Esophagus muscularis mucosa (tissue), 4 donors: Measurements from ENCODE around the gene SVOPL. TPM values are rescaled to one million over a fixed set of nuclear protein-coding genes. Genes with fewer than 3 reads are reported as not detected.

Source experiments
- DNase-seq: peaks from one replicate; pipeline ENCODE4 v3.0.0-alpha.2; 2017; ENCODE audit errors: extremely low spot score
- H3K27ac ChIP-seq, 4 donors: fragments of 200-600 bp; sonication (generic); replicated peaks in 1 of 4; 1 replicate in 3 of 4; 2 replicates in 1 of 4; pipeline ENCODE4 v1.5.1; 2016 to 2019; ENCODE audit warnings: mild to moderate bottlenecking in 1 of 4
- H3K27me3 ChIP-seq, 4 donors: fragments of 200-600 bp; sonication (generic); one replicate each; pipeline versions ENCODE4 v1.5.1 to v1.6.0; 2016 to 2019
- H3K36me3 ChIP-seq, 4 donors: fragments of 200-600 bp; sonication (generic); one replicate each; pipeline ENCODE4 v1.5.1; 2016 to 2019
- H3K4me1 ChIP-seq, 4 donors: fragments of 200-600 bp; sonication (generic); one replicate each; pipeline ENCODE4 v1.5.1; 2016 to 2019
- H3K4me3 ChIP-seq, 4 donors: fragments of 200-600 bp; sonication (generic); 1 replicate in 2 of 4; 2 replicates in 2 of 4; pipeline ENCODE4 v1.5.1; 2016 to 2019; ENCODE audit warnings: mild to moderate bottlenecking in 4 of 4, moderate library complexity in 1 of 4
- H3K9me3 ChIP-seq, 4 donors: fragments of 200-600 bp; sonication (generic); 1 replicate in 3 of 4; 2 replicates in 1 of 4; pipeline ENCODE4 v1.5.1; 2016 to 2019
- CTCF ChIP-seq, 3 experiments: fragments of 200-600 bp in 2 of 3; fragments of 450-650 bp in 1 of 3; sonication (generic) in 2 of 3; IDR thresholded peaks; one replicate each; pipeline ENCODE4 v1.5.1; 2017 to 2019; ENCODE audit warnings: antibody characterized with exemption in 3 of 3, mild to moderate bottlenecking in 2 of 3, moderate library complexity in 1 of 3
- EP300 ChIP-seq: sonication (generic); formaldehyde crosslinking; IDR thresholded peaks from one replicate; pipeline ENCODE4 v1.6.1; 2017; ENCODE audit warnings: antibody characterized with exemption
- POLR2A ChIP-seq: fragments of 450-650 bp; IDR thresholded peaks from one replicate; pipeline ENCODE4 v1.6.1; 2017; ENCODE audit warnings: antibody characterized with exemption, moderate library complexity, mild to moderate bottlenecking, low read depth
- POLR2AphosphoS5 ChIP-seq, 2 donors: sonication (generic); formaldehyde crosslinking; IDR thresholded peaks; one replicate each; pipeline ENCODE4 v1.6.1; 2017; ENCODE audit warnings: antibody characterized with exemption in 2 of 2
- WGBS: methylation state at CpG from one replicate; pipeline ENCODE4 v1.1.5; 2018; 5-methylcytosine and 5-hydroxymethylcytosine counted together
- intact Hi-C: fragments of 100-400 bp; cut with DNase I; formaldehyde crosslinking; loops from one replicate; pipeline ENCODE4 v1.15.1; 2023
- total RNA-seq, 4 donors: library from RNA; depleted of rRNA; stranded (reverse); fragments of >200 nt; gene quantifications; one replicate each; pipeline versions ENCODE4 v1.1.0 to v1.2.1, GENCODE V29; 2016

SVOPL gene
- total RNA-seq, 4 donors from 2014 or later = not detected

- 73% methylated on average over 2 of the region's 2 CpGs for WGBS
- intact Hi-C loops = no loop called here
- H3K27ac ChIP-seq = no peak overlapping the region
- no peak overlapping the region for H3K4me3 ChIP-seq
- no peak for DNase-seq
- H3K9me3 ChIP-seq = no peaks in the 10 kb centered on the region
- TF ChIP-seq POLR2AphosphoS5 (IDR thresholded peaks at IDR 0.05) = no peak
- no peak for TF ChIP-seq EP300
- no peak for TF ChIP-seq POLR2A
- TF ChIP-seq CTCF (IDR thresholded peaks at IDR 0.05) = no peak
- no peaks in the 10 kb centered on the region for H3K4me1 ChIP-seq
- H3K36me3 ChIP-seq = no peaks in the 10 kb centered on the region
- H3K27me3 ChIP-seq = no peaks in the 10 kb centered on the region
Observed at GRCh38 chr7:138595454-138595853, 105.7 kb downstream of the SVOPL start.

- Histone ChIP-seq H3K27ac (no peak overlapping the region), H3K27me3 (no peaks in the 10 kb centered on the region), H3K36me3 (peaks cover 4 to 21% (median 5%) of the 10 kb centered on the region in 4 donors), H3K4me3 (no peak overlapping the region), H3K9me3 (no peaks in the 10 kb centered on the region), H3K4me1 (no peaks in the 10 kb centered on the region)
- intact Hi-C loops = no loop called here
- TF ChIP-seq POLR2A (no peak), POLR2AphosphoS5 (IDR thresholded peaks at IDR 0.05) (no peak), EP300 (no peak), CTCF (IDR thresholded peaks at IDR 0.05) (no peak)
- DNase-seq = no peak
- WGBS = 90% methylated on average over 1 of the region's 1 CpG
Observed at GRCh38 chr7:138590154-138590553, 111.0 kb downstream of the SVOPL start.

- TF ChIP-seq CTCF (IDR thresholded peaks at IDR 0.05) (no peak), EP300 (no peak), POLR2AphosphoS5 (IDR thresholded peaks at IDR 0.05) (no peak), POLR2A (no peak)
- Histone ChIP-seq H3K27me3 (no peaks in the 10 kb centered on the region), H3K4me3 (no peak overlapping the region), H3K4me1 (no peaks in the 10 kb centered on the region), H3K27ac (no peak overlapping the region), H3K9me3 (no peaks in the 10 kb centered on the region), H3K36me3 (peaks cover 5 to 33% (median 10%) of the 10 kb centered on the region in 4 donors)
- WGBS = 99% methylated on average over 2 of the region's 2 CpGs
- no peak for DNase-seq
- intact Hi-C loops = no loop called here
Observed at GRCh38 chr7:138588986-138589385, 112.2 kb downstream of the SVOPL start.

- Histone ChIP-seq H3K9me3 (no peaks in the 10 kb centered on the region), H3K36me3 (peaks cover 8 to 47% (median 18%) of the 10 kb centered on the region in 4 donors), H3K4me3 (no peak overlapping the region), H3K4me1 (no peaks in the 10 kb centered on the region), H3K27ac (no peak overlapping the region), H3K27me3 (no peaks in the 10 kb centered on the region)
- DNase-seq = no peak
- intact Hi-C loops = no loop called here
- no peak for TF ChIP-seq CTCF (IDR thresholded peaks at IDR 0.05)
- TF ChIP-seq POLR2A = no peak
- no peak for TF ChIP-seq POLR2AphosphoS5 (IDR thresholded peaks at IDR 0.05)
- no peak for TF ChIP-seq EP300
- WGBS = 88% methylated on average over 4 of the region's 4 CpGs
Observed at GRCh38 chr7:138587485-138587884, 113.7 kb downstream of the SVOPL start.

GRCh38 chr7:138585283-138585993, 115.7 kb downstream of the SVOPL start:
- Histone ChIP-seq H3K27ac (no peak overlapping the region), H3K4me3 (no peak overlapping the region), H3K27me3 (no peaks in the 10 kb centered on the region), H3K36me3 (peaks cover 14 to 67% (median 33%) of the 10 kb centered on the region in 4 donors), H3K4me1 (no peaks in the 10 kb centered on the region), H3K9me3 (no peaks in the 10 kb centered on the region)
- intact Hi-C loops = no loop called here
- 82% methylated on average over 5 of the region's 5 CpGs for WGBS
- DNase-seq = no peak
- TF ChIP-seq POLR2A (no peak), CTCF (IDR thresholded peaks at IDR 0.05) (no peak), EP300 (no peak), POLR2AphosphoS5 (IDR thresholded peaks at IDR 0.05) (no peak)
